Neural crest cell (in vitro differentiated cells): Measurements from ENCODE around the gene LDLRAD3. TPM values are rescaled to one million over a fixed set of nuclear protein-coding genes. Genes with fewer than 3 reads are reported as not detected.

ENCODE experiments used
- DNase-seq: peaks from one replicate; pipeline ENCODE4 v3.0.0; 2021; ENCODE audit warnings: low read depth, mixed read lengths, low spot score
- H3K27ac Mint-ChIP-seq: one replicate; pipeline ENCODE4 v1.8.0; 2021; ENCODE audit warnings: mild to moderate bottlenecking, mixed read lengths; ENCODE audit not compliant: unreplicated experiment
- H3K27me3 Mint-ChIP-seq: 2 replicates; pipeline ENCODE4 v1.8.0; 2021; ENCODE audit warnings: low read depth, mild to moderate bottlenecking, mixed read lengths
- H3K36me3 Mint-ChIP-seq: 2 replicates; pipeline ENCODE4 v1.8.0; 2021; ENCODE audit warnings: low read depth, mild to moderate bottlenecking, mixed read lengths
- H3K4me1 Mint-ChIP-seq: 2 replicates; pipeline ENCODE4 v1.8.0; 2021; ENCODE audit warnings: mixed read lengths
- H3K4me3 Mint-ChIP-seq: one replicate; pipeline ENCODE4 v1.8.0; 2021; ENCODE audit warnings: mild to moderate bottlenecking, mixed read lengths
- H3K9me3 Mint-ChIP-seq: 2 replicates; pipeline ENCODE4 v1.8.0; 2021; ENCODE audit warnings: mixed read lengths
- total RNA-seq: library from RNA; stranded (reverse); gene quantifications from 2 replicates; pipeline ENCODE4 v1.2.1, GENCODE V29; 2021
- TF ChIP-seq, protein P1 (sequence below): fragments of 200-600 bp; sonication (generic); conservative IDR thresholded peaks from 2 replicates; pipeline ENCODE4 v1.5.0; 2021; ENCODE audit warnings: antibody characterized with exemption, mild to moderate bottlenecking

LDLRAD3 gene
- total RNA-seq, 1 donor from 2014 or later = 30.1 TPM

DNA sequence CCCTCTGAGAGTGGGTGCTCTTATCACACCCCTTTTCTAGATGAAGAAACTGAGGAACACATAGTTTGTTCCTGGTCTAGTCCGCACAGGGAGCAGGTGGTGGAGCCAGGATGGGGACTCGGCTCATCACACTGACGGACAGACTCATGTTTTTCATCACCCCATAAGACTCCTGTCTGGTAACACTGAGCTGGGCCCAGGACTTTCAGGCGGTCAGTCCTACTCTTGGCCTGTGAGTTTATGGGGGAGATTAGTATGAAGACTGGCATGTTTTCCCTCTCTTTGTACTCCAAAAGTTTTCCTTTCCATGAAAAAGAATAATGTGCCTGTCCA lies 160.8 kb downstream of the LDLRAD3 start:
- H3K4me3 Mint-ChIP-seq = no peak overlapping the region
- no peaks in the 10 kb centered on the region for H3K9me3 Mint-ChIP-seq
- peaks cover 20% of the 10 kb centered on the region for H3K36me3 Mint-ChIP-seq
- no peak for DNase-seq
- H3K4me1 Mint-ChIP-seq = peaks cover 29% of the 10 kb centered on the region
- no peaks in the 10 kb centered on the region for H3K27me3 Mint-ChIP-seq
- TF ChIP-seq, protein P1, sequence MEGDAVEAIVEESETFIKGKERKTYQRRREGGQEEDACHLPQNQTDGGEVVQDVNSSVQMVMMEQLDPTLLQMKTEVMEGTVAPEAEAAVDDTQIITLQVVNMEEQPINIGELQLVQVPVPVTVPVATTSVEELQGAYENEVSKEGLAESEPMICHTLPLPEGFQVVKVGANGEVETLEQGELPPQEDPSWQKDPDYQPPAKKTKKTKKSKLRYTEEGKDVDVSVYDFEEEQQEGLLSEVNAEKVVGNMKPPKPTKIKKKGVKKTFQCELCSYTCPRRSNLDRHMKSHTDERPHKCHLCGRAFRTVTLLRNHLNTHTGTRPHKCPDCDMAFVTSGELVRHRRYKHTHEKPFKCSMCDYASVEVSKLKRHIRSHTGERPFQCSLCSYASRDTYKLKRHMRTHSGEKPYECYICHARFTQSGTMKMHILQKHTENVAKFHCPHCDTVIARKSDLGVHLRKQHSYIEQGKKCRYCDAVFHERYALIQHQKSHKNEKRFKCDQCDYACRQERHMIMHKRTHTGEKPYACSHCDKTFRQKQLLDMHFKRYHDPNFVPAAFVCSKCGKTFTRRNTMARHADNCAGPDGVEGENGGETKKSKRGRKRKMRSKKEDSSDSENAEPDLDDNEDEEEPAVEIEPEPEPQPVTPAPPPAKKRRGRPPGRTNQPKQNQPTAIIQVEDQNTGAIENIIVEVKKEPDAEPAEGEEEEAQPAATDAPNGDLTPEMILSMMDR = no peak
- H3K27ac Mint-ChIP-seq = peak overlapping the region; percentile 96

DNA sequence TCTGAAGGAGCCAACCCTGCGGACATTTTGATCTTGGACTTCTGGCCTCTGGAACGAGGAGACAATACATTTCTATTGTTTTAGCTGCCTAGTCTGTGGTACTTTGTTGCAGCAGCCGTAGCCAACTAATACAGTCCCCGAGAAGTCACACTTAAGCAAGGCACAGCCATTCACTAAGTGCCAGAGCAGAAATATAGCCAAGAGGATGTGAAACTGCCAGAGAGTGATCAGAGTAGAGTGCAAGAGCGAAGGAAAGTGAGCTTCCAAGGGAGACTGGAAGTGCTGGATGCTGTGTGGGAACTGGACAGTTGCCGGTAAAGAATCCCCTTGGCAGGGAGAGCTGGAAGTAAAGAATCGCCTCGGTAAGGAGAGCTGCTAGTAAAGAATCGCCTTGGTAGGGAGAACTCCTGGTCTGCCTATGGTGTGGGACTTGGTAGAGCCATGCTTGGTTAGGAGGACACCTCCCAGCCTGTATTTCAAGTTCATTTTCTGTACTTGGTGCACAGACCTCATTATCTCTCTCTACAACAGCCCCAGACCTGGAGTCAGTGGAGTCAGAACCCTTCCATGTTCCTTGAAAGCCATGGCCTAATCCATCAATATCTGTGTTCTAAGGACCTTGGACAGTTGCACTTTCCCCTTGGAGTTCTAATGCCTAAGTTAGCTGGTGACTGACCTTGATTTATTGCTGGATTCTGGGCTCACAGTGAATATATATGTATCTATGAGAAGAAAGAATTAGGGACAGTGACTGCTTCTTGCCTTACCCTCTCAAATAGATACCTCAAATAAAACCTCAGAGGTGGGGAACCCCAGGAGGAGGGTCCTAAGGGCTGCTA lies 162.1 kb downstream of the LDLRAD3 start:
- Mint-ChIP-seq H3K4me1 (peaks cover 43% of the 10 kb centered on the region), H3K27me3 (no peaks in the 10 kb centered on the region), H3K9me3 (no peaks in the 10 kb centered on the region), H3K36me3 (peaks cover 24% of the 10 kb centered on the region), H3K27ac (peak overlapping the region; percentile 78), H3K4me3 (no peak overlapping the region)
- no peak for DNase-seq
- TF ChIP-seq, protein P1 = no peak

DNA sequence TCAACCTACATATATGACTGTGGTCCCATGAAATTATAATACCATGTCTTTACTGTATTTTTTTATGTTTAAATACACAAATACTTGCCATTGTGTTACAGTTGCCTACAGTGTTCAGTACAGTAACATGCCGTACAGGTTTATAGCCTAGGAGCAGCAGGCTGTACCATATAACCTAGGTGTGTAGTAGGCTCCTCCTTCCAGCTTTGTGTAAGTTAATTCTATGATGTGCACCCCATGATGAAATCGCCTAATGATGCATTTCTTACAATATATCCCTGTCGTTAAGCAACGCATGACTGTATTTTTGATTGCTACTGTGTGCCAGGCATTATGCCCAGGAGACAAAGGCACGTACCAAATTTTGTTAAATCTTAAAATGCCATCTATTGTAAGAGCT lies 163.7 kb downstream of the LDLRAD3 start:
- Mint-ChIP-seq H3K4me1 (peaks cover 43% of the 10 kb centered on the region), H3K27me3 (no peaks in the 10 kb centered on the region), H3K9me3 (peaks cover 3% of the 10 kb centered on the region), H3K27ac (no peak overlapping the region), H3K36me3 (peaks cover 27% of the 10 kb centered on the region), H3K4me3 (no peak overlapping the region)
- TF ChIP-seq, protein P1 = no peak
- no peak for DNase-seq

DNA sequence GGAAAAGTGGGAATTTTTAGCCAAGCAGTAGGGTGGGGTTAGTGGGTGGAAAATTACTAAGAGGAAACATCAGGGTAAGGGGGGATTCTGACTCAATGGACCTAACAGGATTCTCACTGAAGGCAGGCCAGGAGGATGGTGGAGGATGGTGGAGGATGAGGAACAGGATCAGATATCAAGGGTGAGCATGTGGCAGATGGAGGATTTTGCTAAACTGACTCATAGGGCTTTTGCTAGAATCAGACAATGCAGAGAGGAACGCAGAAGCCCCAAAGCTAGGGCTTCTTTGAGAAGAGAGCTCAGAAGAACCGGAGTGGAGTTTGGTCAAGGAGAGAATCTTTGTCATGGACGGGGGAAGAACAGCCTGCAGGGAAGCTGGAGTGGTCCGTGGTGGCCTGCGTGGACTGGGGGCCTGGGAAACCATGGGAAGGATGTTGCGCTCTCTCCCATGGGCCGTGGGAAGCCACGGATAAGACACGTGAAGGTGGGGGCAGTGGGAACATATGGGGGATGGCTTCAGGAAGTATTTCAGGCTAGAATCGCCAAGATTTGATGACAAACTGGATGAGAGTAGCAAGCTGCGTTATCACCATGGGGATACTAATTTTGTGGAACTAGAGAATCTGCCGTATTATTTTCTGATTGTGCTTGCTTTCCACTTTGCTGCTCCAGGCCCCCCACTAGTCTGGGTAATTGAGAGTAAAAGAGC lies 165.2 kb downstream of the LDLRAD3 start:
- peaks cover 30% of the 10 kb centered on the region for H3K36me3 Mint-ChIP-seq
- peaks cover 10% of the 10 kb centered on the region for H3K9me3 Mint-ChIP-seq
- no peak overlapping the region for H3K4me3 Mint-ChIP-seq
- no peak for DNase-seq
- no peaks in the 10 kb centered on the region for H3K27me3 Mint-ChIP-seq
- H3K27ac Mint-ChIP-seq = peak overlapping the region; percentile 15
- peaks cover 43% of the 10 kb centered on the region for H3K4me1 Mint-ChIP-seq
- TF ChIP-seq, protein P1 = no peak

DNA sequence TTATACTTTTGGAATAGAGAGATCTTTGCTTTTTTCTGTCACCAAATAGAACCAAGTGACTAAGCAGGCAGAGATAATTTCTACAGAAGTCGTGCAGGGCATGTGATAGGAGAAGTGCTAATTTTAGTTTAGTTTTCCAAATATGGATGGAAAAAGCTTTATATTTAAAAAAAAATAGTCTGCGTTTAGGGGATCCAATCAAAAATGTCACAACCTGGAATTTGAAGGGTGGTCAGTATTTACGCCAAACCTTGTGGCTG lies 165.7 kb downstream of the LDLRAD3 start:
- TF ChIP-seq, protein P1 = no peak
- Mint-ChIP-seq H3K27ac (no peak overlapping the region), H3K4me1 (peaks cover 43% of the 10 kb centered on the region), H3K9me3 (peaks cover 10% of the 10 kb centered on the region), H3K4me3 (no peak overlapping the region), H3K27me3 (no peaks in the 10 kb centered on the region), H3K36me3 (peaks cover 31% of the 10 kb centered on the region)
- no peak for DNase-seq
